ENCODE measurements around the gene FCRLA.
A peak's percentile ranks its signal among the peaks of the same experiment; 100 is the strongest.

FCRLA gene

GRCh38 chr1:161731981-161732718, 25.1 kb downstream of the FCRLA start:
- no peak for DNase-seq (ENCODE audit: low read depth in 3 of 3)

GRCh38 chr1:161733526-161733925, 26.5 kb downstream of the FCRLA start:
- DNase-seq (ENCODE audit: low read depth in 3 of 3) = no peak

- no peak for DNase-seq (ENCODE audit: low read depth in 3 of 3)
These were observed 28.8 kb downstream of the FCRLA start for GRCh38 chr1:161735837-161736236.

- DNase-seq (ENCODE audit: low read depth in 3 of 3) = no peak
These were observed 29.4 kb downstream of the FCRLA start for GRCh38 chr1:161736335-161736969.

- DNase-seq (ENCODE audit: low read depth in 3 of 3) = no peak
These were observed 30.6 kb downstream of the FCRLA start for GRCh38 chr1:161737625-161738024.

- DNase-seq (ENCODE audit: low read depth in 3 of 3) = no peak
These were observed 31.7 kb downstream of the FCRLA start for GRCh38 chr1:161738627-161739287.

GRCh38 chr1:161739865-161740566, 33.0 kb downstream of the FCRLA start:
- DNase-seq (ENCODE audit: low read depth in 3 of 3) = no peak

- DNase-seq (ENCODE audit: low read depth in 3 of 3) = no peak
These were observed 33.9 kb downstream of the FCRLA start for GRCh38 chr1:161740921-161741320.

GRCh38 chr1:161743231-161743630, 36.2 kb downstream of the FCRLA start:
- no peak for DNase-seq (ENCODE audit: low read depth in 3 of 3)

GRCh38 chr1:161747801-161748200, 40.8 kb downstream of the FCRLA start:
- DNase-seq (ENCODE audit: low read depth in 3 of 3) = no peak

GRCh38 chr1:161749509-161750407, 42.7 kb downstream of the FCRLA start, which contains the start of gene DUSP12:
Gene DUSP12, plus strand, starts transcription at chr1:161749786. Its CDS starts 16 bp downstream, at chr1:161749802.
- peak; percentile 83 to 85 (median 84) for DNase-seq (ENCODE audit: low read depth in 3 of 3)

- DNase-seq (ENCODE audit: low read depth in 3 of 3) = peak in 1 of 3 donors; percentile 41
These were observed 56.6 kb downstream of the FCRLA start for GRCh38 chr1:161763522-161764098.

All from stimulated activated CD4-positive, alpha-beta T cell treated with anti-CD3 and anti-CD28 coated beads, TNF-alpha, amount 100 ng/mL, for 48 hours (primary cell).